HG02588 (cell line): Measurements from ENCODE around the gene PDCD7.
"Not testable (repeated sequence)": the region's sequence is repeated elsewhere in the genome, so short reads cannot be mapped to it uniquely, and the experiment has no call there.

Experiments used
- ATAC-seq: cut with Tn5 transposase; IDR thresholded peaks from one replicate; pipeline ENCODE4 v1.9.1; 2021; ENCODE audit warnings: mild to moderate bottlenecking, moderate library complexity; ENCODE audit not compliant: unreplicated experiment

Gene PDCD7

GRCh38 chr15:65133548-65134200 is at the start of gene PDCD7:
Gene PDCD7, minus strand, starts transcription at chr15:65133808. Its CDS starts 27 bp downstream, at chr15:65133781.
- ATAC-seq, result peak; percentile 81

- no peak for ATAC-seq
Observed at GRCh38 chr15:65182538-65182937, 48.9 kb upstream of the PDCD7 start.

GRCh38 chr15:65181582-65182353 is 48.2 kb upstream of the PDCD7 start:
- not testable (repeated sequence) for ATAC-seq

GRCh38 chr15:65180167-65180566 is 46.6 kb upstream of the PDCD7 start:
- no peak for ATAC-seq

GRCh38 chr15:65177901-65178300 is 44.3 kb upstream of the PDCD7 start:
- ATAC-seq, result no peak

GRCh38 chr15:65176056-65176455 is 42.4 kb upstream of the PDCD7 start:
- ATAC-seq, result no peak

GRCh38 chr15:65175511-65175910 is 41.9 kb upstream of the PDCD7 start:
- no peak for ATAC-seq

- ATAC-seq, result no peak
Observed at GRCh38 chr15:65174509-65174908, 40.9 kb upstream of the PDCD7 start.

GRCh38 chr15:65172531-65172930 is 38.9 kb upstream of the PDCD7 start:
- no peak for ATAC-seq

- ATAC-seq, result no peak
Observed at GRCh38 chr15:65171428-65171827, 37.8 kb upstream of the PDCD7 start.

- ATAC-seq, result no peak
Observed at GRCh38 chr15:65165875-65166274, 32.3 kb upstream of the PDCD7 start.

- ATAC-seq, result no peak
Observed at GRCh38 chr15:65164139-65164538, 30.5 kb upstream of the PDCD7 start.

- ATAC-seq, result no peak
Observed at GRCh38 chr15:65163041-65163440, 29.4 kb upstream of the PDCD7 start.

GRCh38 chr15:65156692-65157091 is 23.1 kb upstream of the PDCD7 start:
- no peak for ATAC-seq

GRCh38 chr15:65154720-65155119 is 21.1 kb upstream of the PDCD7 start:
- ATAC-seq, result no peak

GRCh38 chr15:65147902-65148301 is 14.3 kb upstream of the PDCD7 start:
- no peak for ATAC-seq

GRCh38 chr15:65146438-65146837 is 12.8 kb upstream of the PDCD7 start:
- no peak for ATAC-seq

GRCh38 chr15:65138631-65139030 is 5.0 kb upstream of the PDCD7 start:
- ATAC-seq, result not testable (repeated sequence)

- not testable (repeated sequence) for ATAC-seq
Observed at GRCh38 chr15:65137893-65138292, 4.3 kb upstream of the PDCD7 start.

- ATAC-seq, result not testable (repeated sequence)
Observed at GRCh38 chr15:65137089-65137488, 3.5 kb upstream of the PDCD7 start.

- no peak for ATAC-seq
Observed at GRCh38 chr15:65134538-65134937, 930 bp upstream of the PDCD7 start.

- ATAC-seq, result peak; percentile 41
Observed at GRCh38 chr15:65132878-65133547, 595 bp downstream of the PDCD7 start.
